Fibroblast of skin of left quadriceps (primary cell): Measurements from ENCODE around the gene PARD3.
"Not testable (repeated sequence)": the region's sequence is repeated elsewhere in the genome, so short reads cannot be mapped to it uniquely, and the experiment has no call there.

ENCODE experiments used
- DNase-seq, 2 experiments: peaks; one replicate each; pipeline ENCODE4 v3.0.0-alpha.2; 2013; ENCODE audit warnings: low read depth in 2 of 2

The PARD3 gene

GRCh38 chr10:34464591-34464990 is 350.5 kb downstream of the PARD3 start:
- DNase-seq, result no peak

- DNase-seq, result no peak
These were observed 351.1 kb downstream of the PARD3 start for GRCh38 chr10:34464000-34464399.

GRCh38 chr10:34462993-34463392 is 352.1 kb downstream of the PARD3 start:
- no peak for DNase-seq

DNA sequence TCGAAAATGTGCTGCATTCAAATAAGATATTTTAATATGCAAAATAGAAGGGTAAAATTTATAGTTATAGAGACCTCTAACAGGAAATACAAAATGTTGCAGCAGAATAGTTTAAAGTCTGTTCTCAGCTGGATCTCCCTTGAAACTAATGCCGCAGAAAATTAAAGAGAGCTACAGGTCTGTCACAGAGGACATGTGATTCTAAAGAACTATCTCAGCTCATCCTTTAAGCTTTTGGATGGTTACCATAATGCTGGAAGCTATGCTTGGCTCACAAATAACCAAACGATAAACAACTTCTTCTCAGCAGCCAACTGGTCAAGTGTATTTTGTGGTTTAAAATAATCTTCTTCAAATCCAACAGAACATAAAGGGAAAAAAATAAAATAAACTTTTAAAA is 353.0 kb downstream of the PARD3 start:
- DNase-seq, result no peak

DNA sequence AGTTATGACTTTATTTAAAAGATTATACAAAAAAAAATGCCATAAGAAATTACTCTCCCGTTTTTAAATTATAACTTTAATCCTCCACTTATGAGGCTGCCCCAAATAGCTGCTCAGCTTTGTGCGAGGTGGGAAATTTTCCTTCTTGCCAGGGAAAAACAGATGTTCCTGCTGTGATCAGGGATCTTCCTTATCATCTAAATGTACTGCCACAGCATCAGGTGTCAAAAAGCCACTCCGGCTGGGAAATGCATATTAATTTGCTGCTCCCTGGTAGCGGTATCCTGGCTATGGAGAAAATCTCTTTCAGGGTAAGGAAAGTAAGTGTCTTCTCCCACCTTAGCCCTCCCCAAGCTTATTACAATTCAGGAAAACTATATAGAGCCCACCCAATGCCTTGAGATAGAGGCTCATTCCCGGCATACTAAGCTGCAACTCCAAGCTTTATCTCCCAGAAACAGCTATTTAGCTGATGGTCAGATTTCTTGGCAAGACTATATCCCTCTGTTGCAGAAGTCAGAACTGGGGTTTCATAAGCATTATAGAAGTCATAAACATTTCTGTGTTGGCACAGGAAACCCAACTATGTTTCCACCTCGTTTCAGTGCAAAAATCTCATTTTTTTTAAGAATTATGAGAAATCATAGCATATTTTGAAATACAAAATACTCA is 360.4 kb downstream of the PARD3 start:
- DNase-seq, result no peak

GRCh38 chr10:34449836-34450235 is 365.3 kb downstream of the PARD3 start:
- DNase-seq, result no peak

GRCh38 chr10:34446049-34446448 is 369.0 kb downstream of the PARD3 start:
- DNase-seq, result no peak

- no peak for DNase-seq
These were observed 370.6 kb downstream of the PARD3 start for GRCh38 chr10:34444223-34445183.

DNA sequence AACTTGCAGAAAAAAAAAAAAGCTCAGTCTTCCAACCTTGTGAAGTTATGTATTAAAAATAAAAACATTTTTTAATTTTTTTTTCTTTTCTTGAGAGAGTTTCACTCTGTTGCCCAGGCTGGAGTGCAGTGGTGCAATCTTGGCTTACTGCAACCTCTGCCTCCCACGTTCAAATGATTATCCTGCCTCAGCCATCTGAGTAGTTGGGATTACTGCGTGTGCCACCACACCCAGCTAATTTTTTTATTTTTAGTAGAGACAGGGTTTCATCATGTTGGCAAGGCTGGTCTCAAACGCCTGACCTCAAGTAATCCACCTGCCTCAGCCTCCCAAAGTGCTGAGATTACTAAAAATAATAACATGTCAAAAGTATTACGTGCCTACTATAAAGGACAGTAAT is 375.7 kb downstream of the PARD3 start:
- DNase-seq, result not testable (repeated sequence)

DNA sequence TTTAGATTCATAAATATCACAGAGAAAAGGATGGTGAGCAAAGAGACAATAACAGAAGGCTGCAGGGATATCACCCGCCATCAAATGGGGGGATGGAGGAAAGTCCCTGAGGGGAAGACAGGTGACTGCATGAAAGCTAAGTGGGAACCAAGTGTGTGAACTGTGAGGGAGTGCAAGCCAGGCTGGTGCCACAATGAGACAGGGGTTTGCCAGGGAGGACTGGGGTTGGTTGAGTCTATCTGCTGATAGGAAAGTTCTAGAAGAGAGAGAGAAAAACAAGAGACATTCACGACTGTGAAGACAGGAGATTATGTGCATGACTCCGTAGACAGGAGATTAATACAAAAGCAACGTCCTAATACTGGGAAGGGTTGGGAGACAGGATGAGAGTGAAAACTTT is 376.4 kb downstream of the PARD3 start:
- DNase-seq, result no peak

GRCh38 chr10:34437906-34438305 is 377.2 kb downstream of the PARD3 start:
- no peak for DNase-seq

GRCh38 chr10:34434119-34434594 is 380.9 kb downstream of the PARD3 start:
- DNase-seq, result peak; percentile 58 to 60

- DNase-seq, result peak; percentile 87 to 88
These were observed 381.6 kb downstream of the PARD3 start for GRCh38 chr10:34433241-34434076.

GRCh38 chr10:34432589-34432988 is 382.5 kb downstream of the PARD3 start:
- DNase-seq, result no peak

GRCh38 chr10:34430685-34431084 is 384.4 kb downstream of the PARD3 start:
- DNase-seq, result no peak

DNA sequence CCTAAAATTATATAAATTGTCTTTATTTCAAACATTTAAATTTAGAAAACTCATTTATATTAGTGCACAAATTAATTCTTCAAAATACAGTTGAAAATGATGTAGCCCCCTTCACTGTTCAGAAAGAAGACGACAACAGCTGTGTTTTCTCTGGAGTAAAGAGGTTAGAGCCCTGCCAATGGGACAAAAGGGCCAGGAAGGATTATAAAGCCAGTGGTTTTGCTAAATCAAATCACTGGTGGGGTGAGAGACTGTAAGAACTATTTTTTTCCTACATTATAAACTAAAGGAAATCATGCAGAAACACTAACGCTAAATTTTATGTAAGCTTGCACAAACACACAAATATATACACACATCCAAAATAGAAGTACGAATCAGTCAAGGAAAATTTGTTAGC is 386.6 kb downstream of the PARD3 start:
- no peak for DNase-seq

- no peak for DNase-seq
These were observed 387.2 kb downstream of the PARD3 start for GRCh38 chr10:34427911-34428216.

DNA sequence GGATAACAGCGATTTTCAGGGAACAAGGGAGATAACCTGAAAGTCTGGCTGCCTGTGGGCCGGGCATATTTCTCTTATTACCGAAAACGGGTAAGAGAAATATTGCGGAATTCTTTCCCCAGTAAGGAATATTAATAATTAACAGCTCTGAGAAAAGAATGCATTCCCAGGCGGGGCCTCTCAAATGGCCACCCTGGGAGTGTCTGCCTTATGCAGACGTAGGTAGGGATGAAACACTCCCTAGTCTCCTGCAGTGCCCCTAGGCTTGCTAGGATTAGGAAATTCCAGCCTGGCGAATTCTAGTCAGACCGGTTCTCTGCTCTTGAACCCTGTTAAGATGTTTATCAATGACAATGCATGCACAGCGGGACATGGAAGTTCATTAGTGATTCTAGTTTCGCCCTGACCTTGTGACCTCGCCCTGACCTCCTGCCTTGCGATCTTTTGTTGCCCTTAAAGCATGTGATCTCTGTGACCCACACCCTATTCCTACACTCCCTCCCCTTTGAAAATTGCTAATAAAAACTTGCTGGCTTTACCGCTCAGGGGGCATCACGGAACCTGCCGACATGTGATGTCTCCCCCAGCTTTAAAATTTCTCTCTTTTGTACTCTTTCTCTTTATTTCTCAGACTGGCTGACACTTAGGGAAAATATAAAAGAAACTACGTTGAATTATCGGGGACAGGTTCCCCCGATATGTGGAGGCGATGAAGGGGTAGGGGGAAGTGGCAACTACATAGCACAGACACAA is 387.8 kb downstream of the PARD3 start:
- DNase-seq, result not testable (repeated sequence)

- not testable (repeated sequence) for DNase-seq
These were observed 388.4 kb downstream of the PARD3 start for GRCh38 chr10:34426538-34427157.

GRCh38 chr10:34426041-34426440 is 389.1 kb downstream of the PARD3 start:
- no peak for DNase-seq
